Caco-2 (cell line): ENCODE measurements around the gene LRRK1. TPM values are rescaled to one million over a fixed set of nuclear protein-coding genes. Genes with fewer than 3 reads are reported as not detected.

Source experiments
- BruUV-seq: library from RNA; stranded (reverse); fragments of 400-500 nt; replicated peaks from 2 replicates; lab custom pipeline; 2021; lab: Mats Ljungman, UMichigan
- CTCF ChIA-PET: fragments of 300-600 bp; sonication (Branson Sonifier 250); formaldehyde crosslinking; loops from one replicate; lab custom pipeline; 2022; ENCODE audit warnings: antibody characterized with exemption; lab: Charles Lee
- POLR2A ChIA-PET: fragments of 300-600 bp; sonication (Branson Sonifier 250); formaldehyde crosslinking; loops from one replicate; lab custom pipeline; 2022; ENCODE audit warnings: antibody characterized with exemption; lab: Charles Lee
- DNase-seq, 2 experiments: peaks; one replicate each; pipeline versions ENCODE4 v3.0.0 to v3.0.0-alpha.2; 2020 to 2022
- H3K27me3 ChIP-seq: replicated peaks from 2 replicates; pipeline ENCODE4 v1.6.0; 2011; ENCODE audit warnings: low read length; ENCODE audit not compliant: control insufficient read depth, insufficient read depth
- H3K36me3 ChIP-seq: 2 replicates; pipeline ENCODE4 v1.5.1; 2011; ENCODE audit warnings: low read length; ENCODE audit not compliant: control insufficient read depth, insufficient read depth
- H3K4me1 ChIP-seq: fragments of 250-450 bp; sonication (Bioruptor Pico); 2 replicates; pipeline ENCODE4 v1.5.1; 2020; ENCODE audit warnings: mild to moderate bottlenecking
- H3K4me3 ChIP-seq: 2 replicates; pipeline ENCODE4 v1.5.1; 2011; ENCODE audit warnings: low read depth, mild to moderate bottlenecking, control low read depth, low read length
- H3K9me3 ChIP-seq: fragments of 250-450 bp; sonication (Bioruptor Pico); 2 replicates; pipeline ENCODE4 v1.5.1; 2020; ENCODE audit warnings: mild to moderate bottlenecking, moderate library complexity
- H3K27ac Mint-ChIP-seq: one replicate; pipeline ENCODE4 v1.8.0; 2022; ENCODE audit warnings: mixed read lengths; ENCODE audit not compliant: unreplicated experiment
- H3K27me3 Mint-ChIP-seq: one replicate; pipeline ENCODE4 v1.8.0; 2022; ENCODE audit warnings: mixed read lengths; ENCODE audit not compliant: insufficient read depth, unreplicated experiment
- H3K36me3 Mint-ChIP-seq: one replicate; pipeline ENCODE4 v1.8.0; 2022; ENCODE audit warnings: mild to moderate bottlenecking, mixed read lengths; ENCODE audit not compliant: insufficient read depth, unreplicated experiment
- H3K4me1 Mint-ChIP-seq: one replicate; pipeline ENCODE4 v1.8.0; 2022; ENCODE audit warnings: low read depth, mixed read lengths; ENCODE audit not compliant: unreplicated experiment
- H3K4me3 Mint-ChIP-seq: one replicate; pipeline ENCODE4 v1.8.0; 2022; ENCODE audit warnings: mild to moderate bottlenecking, moderate library complexity, mixed read lengths; ENCODE audit not compliant: unreplicated experiment
- H3K9me3 Mint-ChIP-seq: one replicate; pipeline ENCODE4 v1.8.0; 2022; ENCODE audit warnings: mixed read lengths; ENCODE audit not compliant: unreplicated experiment
- intact Hi-C: fragments of 100-400 bp; cut with micrococcal nuclease; formaldehyde crosslinking; loops from one replicate; pipeline ENCODE4 v1.10.0; 2022; ENCODE audit not compliant: unreplicated experiment
- total RNA-seq: library from RNA; stranded (reverse); gene quantifications from 2 replicates; pipeline ENCODE4 v1.2.3, GENCODE V29; 2022
- TF ChIP-seq, protein P1 (sequence below), 2 experiments: fragments of 200-600 bp in 1 of 2; IDR thresholded peaks; 1 replicate in 1 of 2; 2 replicates in 1 of 2; pipeline versions ENCODE4 v1.5.1 to v1.8.0; 2011 to 2022; ENCODE audit warnings: antibody characterized with exemption in 1 of 2, control low read depth in 1 of 2, inconsistent platforms in 1 of 2, low read depth in 1 of 2, low read length in 1 of 2, mild to moderate bottlenecking in 1 of 2, moderate library complexity in 1 of 2; ENCODE audit not compliant: insufficient read depth in 1 of 2, severe bottlenecking in 1 of 2, unreplicated experiment in 1 of 2

LRRK1 gene
- total RNA-seq, 1 experiment from 2014 or later: 12.0 TPM

- no peak for DNase-seq
- Mint-ChIP-seq H3K36me3 (peaks cover 6% of the 10 kb centered on the region), H3K4me1 (peaks cover 7% of the 10 kb centered on the region), H3K27me3 (no peaks in the 10 kb centered on the region), H3K9me3 (no peaks in the 10 kb centered on the region), H3K4me3 (no peak overlapping the region), H3K27ac (no peak overlapping the region)
- H3K4me3 ChIP-seq: no peak overlapping the region
- no peaks in the 10 kb centered on the region for H3K27me3 ChIP-seq
- H3K4me1 ChIP-seq: no peaks in the 10 kb centered on the region
- CTCF ChIA-PET: interaction anchor here (0.6 kb wide), 1 partner anchor 266 kb away, joined by 3 read pairs; no protein-coding TSS in a partner anchor
- intact Hi-C loops: no loop called here
- POLR2A ChIA-PET: interaction anchor here (0.5 kb wide), 1 partner anchor 1253 kb away, joined by 8 read pairs; no protein-coding TSS in a partner anchor
- no peaks in the 10 kb centered on the region for H3K9me3 ChIP-seq
- TF ChIP-seq, protein P1, sequence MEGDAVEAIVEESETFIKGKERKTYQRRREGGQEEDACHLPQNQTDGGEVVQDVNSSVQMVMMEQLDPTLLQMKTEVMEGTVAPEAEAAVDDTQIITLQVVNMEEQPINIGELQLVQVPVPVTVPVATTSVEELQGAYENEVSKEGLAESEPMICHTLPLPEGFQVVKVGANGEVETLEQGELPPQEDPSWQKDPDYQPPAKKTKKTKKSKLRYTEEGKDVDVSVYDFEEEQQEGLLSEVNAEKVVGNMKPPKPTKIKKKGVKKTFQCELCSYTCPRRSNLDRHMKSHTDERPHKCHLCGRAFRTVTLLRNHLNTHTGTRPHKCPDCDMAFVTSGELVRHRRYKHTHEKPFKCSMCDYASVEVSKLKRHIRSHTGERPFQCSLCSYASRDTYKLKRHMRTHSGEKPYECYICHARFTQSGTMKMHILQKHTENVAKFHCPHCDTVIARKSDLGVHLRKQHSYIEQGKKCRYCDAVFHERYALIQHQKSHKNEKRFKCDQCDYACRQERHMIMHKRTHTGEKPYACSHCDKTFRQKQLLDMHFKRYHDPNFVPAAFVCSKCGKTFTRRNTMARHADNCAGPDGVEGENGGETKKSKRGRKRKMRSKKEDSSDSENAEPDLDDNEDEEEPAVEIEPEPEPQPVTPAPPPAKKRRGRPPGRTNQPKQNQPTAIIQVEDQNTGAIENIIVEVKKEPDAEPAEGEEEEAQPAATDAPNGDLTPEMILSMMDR (IDR thresholded peaks at IDR 0.05; ENCODE audit: insufficient read depth in 1 of 2, low read depth in 1 of 2, low read length in 1 of 2, severe bottlenecking in 1 of 2, unreplicated experiment in 1 of 2): no peak
- BruUV-seq: no TSS peak
- H3K36me3 ChIP-seq: no peaks in the 10 kb centered on the region
These were observed 80.2 kb downstream of the LRRK1 start for GRCh38 chr15:100999369-100999768.

DNA sequence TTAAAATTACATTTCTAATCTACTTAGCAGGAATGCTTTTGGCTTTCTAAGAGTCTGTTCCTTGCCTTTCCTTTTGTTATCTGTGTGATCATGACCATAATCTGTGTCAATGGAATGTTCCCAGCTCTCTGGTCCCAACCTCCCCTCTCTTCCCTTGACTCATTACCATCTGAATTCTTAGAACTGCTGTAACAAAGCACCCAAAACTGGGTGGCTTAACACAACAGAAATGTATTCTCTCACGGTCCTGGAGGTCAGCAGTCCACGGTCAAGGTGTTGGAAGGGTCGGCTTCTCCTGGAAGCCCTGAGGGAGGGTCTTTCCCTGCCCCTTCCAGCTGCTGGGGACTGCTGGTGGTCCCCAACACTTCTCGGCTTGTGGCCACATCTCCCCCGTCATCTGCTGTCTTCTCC is 81.1 kb downstream of the LRRK1 start:
- H3K9me3 Mint-ChIP-seq: peaks cover 6% of the 10 kb centered on the region
- H3K36me3 Mint-ChIP-seq: peaks cover 6% of the 10 kb centered on the region
- ChIA-PET CTCF (no interaction called here), POLR2A (no interaction called here)
- Histone ChIP-seq H3K36me3 (no peaks in the 10 kb centered on the region), H3K9me3 (no peaks in the 10 kb centered on the region), H3K4me3 (no peak overlapping the region), H3K27me3 (no peaks in the 10 kb centered on the region), H3K4me1 (no peaks in the 10 kb centered on the region)
- H3K27me3 Mint-ChIP-seq: no peaks in the 10 kb centered on the region
- H3K4me1 Mint-ChIP-seq: peaks cover 7% of the 10 kb centered on the region
- H3K27ac Mint-ChIP-seq: no peak overlapping the region
- intact Hi-C loops: no loop called here
- TF ChIP-seq, protein P1 (IDR thresholded peaks at IDR 0.05; ENCODE audit: insufficient read depth in 1 of 2, low read depth in 1 of 2, low read length in 1 of 2, severe bottlenecking in 1 of 2, unreplicated experiment in 1 of 2): no peak
- no TSS peak for BruUV-seq
- H3K4me3 Mint-ChIP-seq: no peak overlapping the region
- no peak for DNase-seq

DNA sequence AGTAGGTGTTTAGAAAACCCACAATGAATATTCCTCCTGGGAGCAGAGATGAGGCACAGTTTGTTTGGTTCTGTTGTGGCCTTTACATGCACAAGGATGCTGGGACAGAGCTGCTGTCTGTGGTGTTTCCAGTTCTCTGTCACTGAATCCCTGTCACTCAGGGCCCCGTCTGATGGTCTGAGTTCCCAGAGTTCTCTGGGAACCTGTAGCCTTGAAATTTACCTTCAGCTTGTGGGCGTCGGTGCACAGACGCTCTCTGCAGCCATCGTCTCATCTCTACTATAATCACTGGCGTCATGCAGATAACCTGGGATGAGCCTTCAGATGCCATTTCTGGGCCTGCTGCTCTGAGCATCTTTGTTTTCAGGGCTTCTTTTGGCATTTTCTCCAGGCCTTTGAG is 81.9 kb downstream of the LRRK1 start:
- no peak for DNase-seq
- Histone ChIP-seq H3K4me1 (no peaks in the 10 kb centered on the region), H3K4me3 (no peak overlapping the region), H3K36me3 (no peaks in the 10 kb centered on the region), H3K9me3 (no peaks in the 10 kb centered on the region), H3K27me3 (no peaks in the 10 kb centered on the region)
- no TSS peak for BruUV-seq
- H3K27ac Mint-ChIP-seq: no peak overlapping the region
- TF ChIP-seq, protein P1 (IDR thresholded peaks at IDR 0.05; ENCODE audit: insufficient read depth in 1 of 2, low read depth in 1 of 2, low read length in 1 of 2, severe bottlenecking in 1 of 2, unreplicated experiment in 1 of 2): no peak
- intact Hi-C loops: no loop called here
- no peaks in the 10 kb centered on the region for H3K27me3 Mint-ChIP-seq
- H3K4me3 Mint-ChIP-seq: no peak overlapping the region
- H3K9me3 Mint-ChIP-seq: peaks cover 10% of the 10 kb centered on the region
- POLR2A ChIA-PET: no interaction called here
- CTCF ChIA-PET: no interaction called here
- H3K4me1 Mint-ChIP-seq: peaks cover 7% of the 10 kb centered on the region
- H3K36me3 Mint-ChIP-seq: peaks cover 6% of the 10 kb centered on the region
